Aorta (tissue), 5 donors: Measurements from ENCODE around the gene PCF11. TPM values are rescaled to one million over a fixed set of nuclear protein-coding genes. Genes with fewer than 3 reads are reported as not detected.
A peak's percentile ranks its signal among the peaks of the same experiment; 100 is the strongest.

Experiments used
- ATAC-seq: fragments of 200-7000 bp; cut with Tn5 transposase; one replicate; pipeline ENCODE4 v1.9.1; 2022; ENCODE audit warnings: moderate library complexity; ENCODE audit not compliant: low FRiP score
- DNase-seq, 2 donors: peaks; one replicate each; pipeline ENCODE4 v3.0.0-alpha.2; 2020
- H3K27ac ChIP-seq, 2 donors: one replicate each; pipeline ENCODE4 v1.5.1; 2013; ENCODE audit warnings: low read length in 2 of 2, mild to moderate bottlenecking in 2 of 2, moderate library complexity in 2 of 2, control low read depth in 1 of 2, inconsistent platforms in 1 of 2, low read depth in 1 of 2
- H3K27me3 ChIP-seq, 2 donors: one replicate each; pipeline ENCODE4 v1.6.1; 2013; ENCODE audit warnings: control low read depth in 1 of 2, low read length in 1 of 2, mild to moderate bottlenecking in 1 of 2, moderate library complexity in 1 of 2; ENCODE audit not compliant: insufficient read depth in 2 of 2, control insufficient read depth in 1 of 2
- H3K36me3 ChIP-seq, 2 donors: one replicate each; pipeline ENCODE4 v1.6.1; 2013; ENCODE audit warnings: control low read depth in 1 of 2, low read length in 1 of 2, mild to moderate bottlenecking in 1 of 2; ENCODE audit not compliant: insufficient read depth in 2 of 2, control insufficient read depth in 1 of 2
- H3K4me1 ChIP-seq, 2 donors: one replicate each; pipeline ENCODE4 v1.6.1; 2013; ENCODE audit warnings: low read length in 2 of 2, control low read depth in 1 of 2, mild to moderate bottlenecking in 1 of 2, moderate library complexity in 1 of 2; ENCODE audit not compliant: insufficient read depth in 2 of 2, control insufficient read depth in 1 of 2
- H3K4me3 ChIP-seq, 2 donors: one replicate each; pipeline ENCODE4 v1.5.1; 2013; ENCODE audit warnings: low read length in 2 of 2, control low read depth in 1 of 2, mild to moderate bottlenecking in 1 of 2
- H3K9me3 ChIP-seq: one replicate; pipeline ENCODE4 v1.6.1; 2013; ENCODE audit warnings: mild to moderate bottlenecking, low read length; ENCODE audit not compliant: control insufficient read depth
- WGBS, 2 donors: extraction: QIAGEN DNeasy Blood & Tissue Kit; methylation state at CpG; one replicate each; pipeline ENCODE4 v1.1.7; 2013; 5-methylcytosine and 5-hydroxymethylcytosine counted together
- intact Hi-C, 2 donors: fragments of 100-400 bp; cut with DNase I; formaldehyde crosslinking; loops; one replicate each; pipeline versions ENCODE4 v1.14.2 to v1.15.0; 2022
- polyA plus RNA-seq, 2 donors: library from polyadenylated mRNA; stranded (reverse); fragments of 200-250 nt; gene quantifications; one replicate each; pipeline ENCODE4 v1.2.3, GENCODE V29; 2013
- total RNA-seq, 2 donors: library from RNA; stranded (reverse); fragmentation: NEBNext Ultra II Directional; extraction: Animal tissue kit (Norgen Biotek cat#: 25700); gene quantifications; one replicate each; pipeline ENCODE4 v1.2.1, GENCODE V29; 2021
- donor health status: healthy with polysubstance abuse.
- donor health status: Bipolar disorder and iron deficiency.
- donor health status: DM: no; HTN: no; CAD: no.
- donor health status: DM: no; HTN: no; CAD: no.
- donor health status: DM: yes; HTN: yes; CAD: no.

The PCF11 gene
- total and polyA plus RNA-seq, 4 donors: 14.5 to 82.3 (median 60.5) TPM

DNA sequence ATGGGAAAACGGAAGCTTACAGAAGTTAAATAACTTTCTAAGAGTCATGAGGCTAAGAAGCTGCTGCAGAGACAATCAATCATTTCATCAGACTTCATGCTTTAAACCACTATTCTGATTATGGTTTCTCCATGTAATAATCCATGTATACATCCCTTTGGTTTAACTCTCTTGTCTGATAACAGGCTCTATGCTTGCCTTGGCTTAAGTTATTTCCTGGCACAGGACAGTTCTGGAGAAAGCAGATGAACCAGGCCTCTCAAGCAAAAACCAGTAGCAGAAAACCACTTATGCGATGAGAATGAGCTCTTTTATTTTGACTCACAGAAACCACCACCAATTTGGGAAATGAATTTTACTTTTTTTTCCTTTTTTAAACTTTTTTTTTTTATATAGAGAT lies 6.5 kb upstream of the PCF11 start:
- Histone ChIP-seq H3K36me3 (no peaks in the 10 kb centered on the region), H3K4me3 (no peak overlapping the region), H3K27ac (no peak overlapping the region), H3K4me1 (no peaks in the 10 kb centered on the region), H3K9me3 (no peaks in the 10 kb centered on the region), H3K27me3 (no peaks in the 10 kb centered on the region)
- ATAC-seq (no peak), DNase-seq (no peak)
- intact Hi-C loops: no loop called here
- 89 to 91% methylated on average over 2 of the region's 2 CpGs for WGBS, 2 donors

DNA sequence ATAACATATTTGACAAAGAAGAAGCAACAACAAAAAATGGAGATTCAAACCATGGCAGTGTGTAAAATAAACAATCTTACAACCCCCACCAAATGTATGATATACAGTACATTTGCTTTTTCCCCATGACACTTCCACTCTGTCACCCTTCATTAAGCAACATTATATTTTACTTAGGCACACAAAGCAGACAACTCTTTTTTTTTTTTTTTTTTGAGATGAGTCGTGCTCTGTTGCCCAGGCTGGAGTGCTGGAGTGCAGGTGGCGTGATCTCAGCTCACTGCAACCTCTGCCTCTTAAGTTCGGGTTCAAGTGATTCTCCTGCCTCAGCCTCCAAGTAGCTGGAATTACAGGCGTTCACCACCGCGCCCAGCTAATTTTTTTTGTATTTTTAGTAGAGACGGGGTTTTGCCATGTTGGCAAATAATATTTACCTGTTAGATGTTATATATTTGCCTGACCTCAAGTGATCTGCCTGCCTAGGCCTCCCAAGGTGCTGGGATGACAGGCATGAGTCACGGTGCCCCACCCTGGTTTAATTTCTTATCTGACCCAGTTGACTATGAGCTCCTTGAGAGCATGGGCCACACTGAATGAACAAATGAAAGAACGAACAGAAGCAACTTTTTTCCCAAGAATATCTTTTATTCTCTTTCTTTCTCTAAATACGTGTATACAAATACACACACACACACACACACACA lies 5.5 kb upstream of the PCF11 start:
- Histone ChIP-seq H3K27me3 (no peaks in the 10 kb centered on the region), H3K27ac (no peak overlapping the region), H3K9me3 (no peaks in the 10 kb centered on the region), H3K4me3 (no peak overlapping the region), H3K36me3 (no peaks in the 10 kb centered on the region), H3K4me1 (no peaks in the 10 kb centered on the region)
- DNase-seq (no peak), ATAC-seq (no peak)
- WGBS, 2 donors: 88 to 90% methylated on average over 10 of the region's 10 CpGs
- intact Hi-C loops: no loop called here

DNA sequence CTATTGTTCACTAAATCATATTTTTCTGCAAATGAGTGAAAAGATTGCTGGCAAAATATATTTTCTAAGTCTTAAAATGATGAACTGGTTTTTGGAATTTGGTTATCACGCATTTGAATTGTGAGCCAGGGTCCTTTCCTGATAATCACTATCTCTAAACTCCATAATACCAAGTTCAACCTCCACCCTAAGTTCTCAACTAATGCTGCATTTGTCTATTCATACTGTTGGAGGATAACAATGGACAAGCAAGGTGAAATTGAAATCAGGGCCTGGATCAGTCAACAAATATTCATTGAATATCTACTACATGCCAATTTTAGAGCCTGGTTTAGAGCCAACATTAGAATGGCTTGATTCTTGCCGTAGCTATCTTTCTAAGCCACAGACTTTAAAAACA lies 4.7 kb upstream of the PCF11 start:
- Histone ChIP-seq H3K27ac (no peak overlapping the region), H3K27me3 (no peaks in the 10 kb centered on the region), H3K36me3 (no peaks in the 10 kb centered on the region), H3K4me1 (no peaks in the 10 kb centered on the region), H3K4me3 (no peak overlapping the region), H3K9me3 (no peaks in the 10 kb centered on the region)
- DNase-seq (no peak), ATAC-seq (no peak)
- intact Hi-C loops: no loop called here
- 92 to 95% methylated on average over 2 of the region's 2 CpGs for WGBS, 2 donors

- no peaks in the 10 kb centered on the region for H3K9me3 ChIP-seq
- H3K4me1 ChIP-seq: no peaks in the 10 kb centered on the region
- H3K27me3 ChIP-seq: no peaks in the 10 kb centered on the region
- intact Hi-C loops: no loop called here
- 92 to 95% methylated on average over 6 of the region's 6 CpGs for whole genome bisulfite sequencing, 2 donors
- no peak for DNase-seq
- no peak for ATAC-seq
- H3K36me3 ChIP-seq: no peaks in the 10 kb centered on the region
- H3K27ac ChIP-seq: no peak overlapping the region
- no peak overlapping the region for H3K4me3 ChIP-seq
These were observed 3.2 kb upstream of the PCF11 start for GRCh38 chr11:83153764-83154163.

DNA sequence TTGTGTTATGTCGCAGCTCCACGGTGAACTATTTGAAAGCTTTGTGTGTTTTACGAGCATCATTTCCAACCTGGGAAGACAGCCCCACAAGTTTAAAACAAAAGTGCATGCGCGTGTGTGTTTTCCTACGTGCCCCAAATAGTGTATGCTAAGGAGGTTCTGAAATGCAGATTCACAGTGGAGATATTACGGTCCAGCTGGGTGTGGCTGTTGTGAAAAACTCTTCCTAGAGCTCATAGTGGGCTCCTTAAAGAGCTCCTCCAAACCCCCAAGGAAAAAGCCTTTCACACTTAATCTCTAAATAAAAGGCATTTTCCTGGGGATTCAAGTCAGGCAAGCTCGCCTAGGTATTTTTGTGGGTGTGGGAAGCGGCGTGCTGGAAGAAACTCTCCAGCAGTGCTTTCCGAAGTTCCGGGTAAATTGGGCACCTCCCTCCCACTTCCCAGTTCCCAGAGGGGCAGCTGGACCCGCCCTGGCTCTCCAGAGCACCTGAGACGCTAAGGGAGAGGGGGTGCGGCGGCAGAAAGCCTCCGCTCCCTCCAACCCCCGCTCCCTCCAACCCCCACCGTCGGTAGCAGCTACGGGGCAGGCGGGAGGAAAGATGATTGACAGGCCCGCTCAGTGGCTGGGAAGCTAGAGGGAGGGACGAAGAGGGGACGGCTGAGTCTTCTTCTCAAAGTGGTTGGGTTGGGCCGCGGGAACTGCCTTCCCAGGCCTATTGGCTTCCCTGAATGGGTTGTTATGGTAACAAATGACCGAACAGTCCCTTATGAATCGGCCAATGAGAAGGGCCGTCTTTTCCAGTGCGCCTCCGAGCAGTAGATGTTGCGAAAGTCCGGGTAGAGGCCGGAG lies 561 bp upstream of the PCF11 start:
- ATAC-seq (peak; percentile 97), DNase-seq (peak; percentile 99)
- H3K36me3 ChIP-seq: no peaks in the 10 kb centered on the region
- intact Hi-C loops: loop anchor here (2.0 to 5.0 kb wide), 5 partner anchors 36 to 256 kb away; partner anchors contain the start of genes RAB30 (in 2 of the 2), ANKRD42 (in 1 of the 2), DDIAS (in 1 of the 2) and PRCP (in 1 of the 2)
- H3K9me3 ChIP-seq: no peaks in the 10 kb centered on the region
- H3K4me1 ChIP-seq: no peaks in the 10 kb centered on the region
- H3K4me3 ChIP-seq: peak overlapping the region; percentile 82 to 97
- WGBS, 2 donors: 1% methylated on average over 34 to 35 of the region's 35 CpGs
- peak overlapping the region; percentile 30 to 83 for H3K27ac ChIP-seq
- H3K27me3 ChIP-seq: no peaks in the 10 kb centered on the region

DNA sequence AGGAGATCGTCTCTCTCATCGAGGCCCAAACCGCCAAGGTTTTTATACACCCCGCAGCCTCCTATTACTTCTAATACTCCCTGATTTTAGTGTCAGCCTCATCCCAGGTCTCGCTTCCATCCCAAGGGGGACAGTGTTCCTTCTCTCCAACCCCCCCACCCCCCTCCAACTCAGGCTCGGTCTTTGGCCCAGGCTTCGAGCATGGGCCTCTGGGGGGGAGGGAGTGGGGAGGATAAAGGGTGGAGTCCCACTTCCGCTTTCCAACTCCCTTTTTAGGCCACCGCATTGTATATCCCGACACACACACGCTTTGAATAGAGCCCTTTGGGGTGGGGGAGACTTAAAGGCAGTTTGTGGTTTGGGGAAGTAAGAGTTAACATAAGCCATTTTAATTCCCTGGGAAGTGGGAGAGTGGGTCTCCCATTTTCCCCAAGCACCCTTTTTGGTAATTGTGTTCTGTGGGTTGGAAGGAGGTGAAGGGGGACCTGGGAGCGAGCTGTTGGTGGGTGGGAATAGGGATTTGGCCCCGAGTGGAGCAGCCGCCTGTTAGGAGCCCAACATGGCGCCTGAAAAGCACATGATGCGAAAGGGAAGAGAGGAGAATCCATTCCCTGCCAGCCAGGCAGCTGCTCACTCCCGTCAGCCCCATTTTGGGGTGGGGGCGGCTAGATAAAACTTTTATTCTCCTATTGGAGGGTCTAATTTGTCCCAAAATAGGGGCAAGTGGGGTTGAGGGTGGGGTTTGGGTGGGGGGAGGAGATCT lies 844 bp downstream of the PCF11 start:
- WGBS, 2 donors: 0 to 1% methylated on average over 18 of the region's 18 CpGs
- H3K4me1 ChIP-seq: no peaks in the 10 kb centered on the region
- intact Hi-C loops: loop anchor here (1.0 to 5.0 kb wide), 6 partner anchors 35 to 257 kb away; partner anchors contain the start of genes RAB30 (in 2 of the 2), ANKRD42 (in 1 of the 2), DDIAS (in 1 of the 2) and PRCP (in 1 of the 2)
- DNase-seq (peak; percentile 72 to 82), ATAC-seq (peak; percentile 58)
- H3K9me3 ChIP-seq: no peaks in the 10 kb centered on the region
- peak overlapping the region; percentile 84 to 98 for H3K27ac ChIP-seq
- no peaks in the 10 kb centered on the region for H3K27me3 ChIP-seq
- peak overlapping the region; percentile 95 to 97 for H3K4me3 ChIP-seq
- H3K36me3 ChIP-seq: no peaks in the 10 kb centered on the region

DNA sequence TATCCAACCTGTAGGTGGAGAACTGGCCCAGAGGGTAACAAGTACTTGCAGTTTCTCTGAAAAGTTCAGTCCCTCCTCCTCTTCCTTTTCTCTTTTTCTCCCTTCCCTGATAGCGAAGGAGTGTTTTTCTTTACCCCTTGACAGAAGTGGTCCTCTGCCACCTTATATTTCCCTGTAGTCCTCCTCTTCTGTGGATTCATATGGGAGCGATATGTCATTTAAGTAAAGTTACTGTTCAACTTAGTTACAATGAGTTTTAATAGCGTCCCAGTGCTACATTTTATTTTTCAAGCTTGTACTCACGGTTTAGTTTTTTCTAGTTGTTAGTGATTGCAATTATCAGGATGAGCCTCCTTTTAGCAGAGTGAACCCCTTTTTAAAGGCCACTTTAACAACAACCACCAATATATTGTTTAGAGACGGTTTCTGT lies 1.4 kb downstream of the PCF11 start:
- Histone ChIP-seq H3K9me3 (no peaks in the 10 kb centered on the region), H3K4me1 (no peaks in the 10 kb centered on the region), H3K27ac (peak overlapping the region; percentile 32 to 84), H3K36me3 (no peaks in the 10 kb centered on the region), H3K27me3 (no peaks in the 10 kb centered on the region), H3K4me3 (peak overlapping the region; percentile 95 to 97)
- no peak for DNase-seq
- WGBS, 2 donors: 0% methylated on average over 5 of the region's 5 CpGs
- intact Hi-C loops: loop anchor here in 1 of 2 donors (5.0 kb wide), 1 partner anchor 86 kb away; the partner anchor contains the start of gene RAB30
- ATAC-seq: no peak
